Measurements from ENCODE around the gene DZANK1.
"Not testable (repeated sequence)": the region's sequence is repeated elsewhere in the genome, so short reads cannot be mapped to it uniquely, and the experiment has no call there.

Gene DZANK1

GRCh38 chr20:18377896-18378481 is 88.8 kb downstream of the DZANK1 start:
- no peaks in the 10 kb centered on the region for H3K4me1 ChIP-seq (ENCODE audit: control insufficient read depth, insufficient read depth, low read length)
- no peaks in the 10 kb centered on the region for H3K36me3 ChIP-seq (ENCODE audit: control insufficient read depth in 2 of 2, insufficient read depth in 2 of 2, low read length in 2 of 2)
- no peaks in the 10 kb centered on the region for H3K9me3 ChIP-seq (ENCODE audit: control insufficient read depth in 2 of 2, low read length in 2 of 2)
- H3K27me3 ChIP-seq (ENCODE audit: control insufficient read depth in 1 of 2, insufficient read depth in 2 of 2, low read length in 2 of 2), result no peaks in the 10 kb centered on the region
- H3K27ac ChIP-seq (ENCODE audit: low read length), result no peak overlapping the region
- H3K9ac ChIP-seq (ENCODE audit: low read length in 2 of 2), result no peak overlapping the region
- H3K4me3 ChIP-seq (ENCODE audit: low read length in 2 of 2), result no peak overlapping the region

- not testable (repeated sequence) for H3K36me3 ChIP-seq (ENCODE audit: control insufficient read depth in 2 of 2, insufficient read depth in 2 of 2, low read length in 2 of 2)
These were observed 91.3 kb downstream of the DZANK1 start for GRCh38 chr20:18375551-18375950.

GRCh38 chr20:18372296-18372695 is 94.5 kb downstream of the DZANK1 start:
- no peak overlapping the region for H3K9ac ChIP-seq (ENCODE audit: low read length in 2 of 2)
- H3K27ac ChIP-seq (ENCODE audit: low read length), result no peak overlapping the region

More at GRCh38 chr20:18375551-18375950, 91.3 kb downstream of the DZANK1 start:
- not testable (repeated sequence) for H3K9ac ChIP-seq (ENCODE audit: low read length in 2 of 2); H3K27ac ChIP-seq (ENCODE audit: low read length); H3K4me3 ChIP-seq (ENCODE audit: low read length in 2 of 2); H3K9me3 ChIP-seq (ENCODE audit: control insufficient read depth in 2 of 2, low read length in 2 of 2); H3K27me3 ChIP-seq (ENCODE audit: control insufficient read depth in 1 of 2, insufficient read depth in 2 of 2, low read length in 2 of 2); H3K4me1 ChIP-seq (ENCODE audit: control insufficient read depth, insufficient read depth, low read length)

DNA sequence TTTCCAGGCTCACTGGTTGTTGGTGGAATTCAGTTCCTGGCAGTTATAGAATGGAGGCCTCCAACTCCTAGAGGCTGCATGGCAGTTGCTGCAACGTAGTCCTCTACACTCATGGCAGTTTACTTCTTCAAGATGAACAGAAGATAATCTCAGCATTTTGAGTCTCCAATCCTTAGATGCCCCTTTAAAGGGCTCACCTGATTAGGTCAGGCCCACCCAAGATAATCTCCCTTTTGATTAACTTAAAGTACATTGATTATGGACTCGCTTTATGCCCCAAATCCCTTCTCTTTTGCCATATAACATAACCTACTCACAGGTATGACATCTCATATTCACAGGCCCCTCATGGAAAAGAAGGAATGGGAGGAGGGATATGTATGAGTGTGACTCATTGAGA is 102.1 kb downstream of the DZANK1 start:
- Histone ChIP-seq H3K27ac (ENCODE audit: low read length) (no peak overlapping the region), H3K4me3 (ENCODE audit: low read length in 2 of 2) (no peak overlapping the region), H3K9me3 (ENCODE audit: control insufficient read depth in 2 of 2, low read length in 2 of 2) (no peaks in the 10 kb centered on the region)

More at GRCh38 chr20:18372296-18372695, 94.5 kb downstream of the DZANK1 start:
- no peaks in the 10 kb centered on the region for H3K4me1 ChIP-seq (ENCODE audit: control insufficient read depth, insufficient read depth, low read length)
- no peaks in the 10 kb centered on the region for H3K9me3 ChIP-seq (ENCODE audit: control insufficient read depth in 2 of 2, low read length in 2 of 2)
- H3K36me3 ChIP-seq (ENCODE audit: control insufficient read depth in 2 of 2, insufficient read depth in 2 of 2, low read length in 2 of 2), result no peaks in the 10 kb centered on the region
- H3K27me3 ChIP-seq (ENCODE audit: control insufficient read depth in 1 of 2, insufficient read depth in 2 of 2, low read length in 2 of 2), result no peaks in the 10 kb centered on the region
- H3K4me3 ChIP-seq (ENCODE audit: low read length in 2 of 2), result no peak overlapping the region

GRCh38 chr20:18363708-18364107 is 103.1 kb downstream of the DZANK1 start:
- Histone ChIP-seq H3K9ac (ENCODE audit: low read length in 2 of 2) (no peak overlapping the region), H3K9me3 (ENCODE audit: control insufficient read depth in 2 of 2, low read length in 2 of 2) (no peaks in the 10 kb centered on the region), H3K4me1 (ENCODE audit: control insufficient read depth, insufficient read depth, low read length) (peaks cover 2% of the 10 kb centered on the region), H3K27me3 (ENCODE audit: control insufficient read depth in 1 of 2, insufficient read depth in 2 of 2, low read length in 2 of 2) (no peaks in the 10 kb centered on the region), H3K27ac (ENCODE audit: low read length) (no peak overlapping the region), H3K36me3 (ENCODE audit: control insufficient read depth in 2 of 2, insufficient read depth in 2 of 2, low read length in 2 of 2) (no peaks in the 10 kb centered on the region), H3K4me3 (ENCODE audit: low read length in 2 of 2) (no peak overlapping the region)

More for the DNA sequence above, 102.1 kb downstream of the DZANK1 start:
- no peaks in the 10 kb centered on the region for H3K36me3 ChIP-seq (ENCODE audit: control insufficient read depth in 2 of 2, insufficient read depth in 2 of 2, low read length in 2 of 2)
- H3K9ac ChIP-seq (ENCODE audit: low read length in 2 of 2), result no peak overlapping the region
- no peaks in the 10 kb centered on the region for H3K27me3 ChIP-seq (ENCODE audit: control insufficient read depth in 1 of 2, insufficient read depth in 2 of 2, low read length in 2 of 2)
- H3K4me1 ChIP-seq (ENCODE audit: control insufficient read depth, insufficient read depth, low read length), result peaks cover 2% of the 10 kb centered on the region

DNA sequence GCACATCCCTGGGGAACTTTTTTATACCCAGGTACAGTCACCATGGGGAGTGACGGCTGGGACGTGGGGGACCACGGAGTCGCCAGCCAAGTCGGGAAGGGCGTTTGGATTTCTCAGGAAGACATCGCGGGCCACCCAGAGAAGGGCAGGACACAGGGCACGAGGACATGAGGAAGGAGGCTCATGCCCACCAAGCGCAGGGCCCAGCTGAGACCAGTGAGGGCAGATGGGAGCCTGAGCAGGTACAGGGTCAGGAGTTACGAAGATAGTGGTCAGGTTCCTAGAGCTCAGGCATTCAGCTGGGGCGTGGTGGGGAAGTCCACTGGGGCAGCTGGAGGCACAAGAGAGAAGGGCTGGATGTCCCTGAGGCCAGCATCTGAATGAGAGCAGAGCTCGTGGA is 103.9 kb downstream of the DZANK1 start:
- no peak overlapping the region for H3K4me3 ChIP-seq (ENCODE audit: low read length in 2 of 2)
- H3K9me3 ChIP-seq (ENCODE audit: control insufficient read depth in 2 of 2, low read length in 2 of 2), result no peaks in the 10 kb centered on the region
- peaks cover 2% of the 10 kb centered on the region for H3K4me1 ChIP-seq (ENCODE audit: control insufficient read depth, insufficient read depth, low read length)
- H3K36me3 ChIP-seq (ENCODE audit: control insufficient read depth in 2 of 2, insufficient read depth in 2 of 2, low read length in 2 of 2), result no peaks in the 10 kb centered on the region
- H3K27ac ChIP-seq (ENCODE audit: low read length), result no peak overlapping the region
- no peak overlapping the region for H3K9ac ChIP-seq (ENCODE audit: low read length in 2 of 2)
- no peaks in the 10 kb centered on the region for H3K27me3 ChIP-seq (ENCODE audit: control insufficient read depth in 1 of 2, insufficient read depth in 2 of 2, low read length in 2 of 2)

DNA sequence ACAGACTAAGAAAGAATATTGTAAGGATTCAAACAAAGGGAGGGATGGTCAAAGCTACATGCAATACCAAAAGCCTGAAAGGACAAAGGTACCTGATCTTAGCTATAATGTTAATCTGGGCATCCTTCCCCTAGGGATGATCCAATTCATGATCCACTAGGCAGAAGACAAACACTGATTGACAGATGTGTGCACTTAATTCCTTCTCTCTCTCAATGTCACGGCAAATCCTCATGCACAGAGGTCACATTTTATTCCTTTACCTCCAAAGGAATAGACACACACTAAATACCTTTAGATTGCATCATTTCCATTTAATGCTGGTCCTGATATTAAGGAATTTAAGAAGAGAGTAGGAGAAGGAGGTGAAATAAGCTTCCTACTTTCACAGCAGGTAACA is 105.2 kb downstream of the DZANK1 start:
- H3K9me3 ChIP-seq (ENCODE audit: control insufficient read depth in 2 of 2, low read length in 2 of 2), result peaks cover 0 to 5% of the 10 kb centered on the region in 2 donors
- no peak overlapping the region for H3K27ac ChIP-seq (ENCODE audit: low read length)
- H3K9ac ChIP-seq (ENCODE audit: low read length in 2 of 2), result no peak overlapping the region
- H3K4me1 ChIP-seq (ENCODE audit: control insufficient read depth, insufficient read depth, low read length), result peaks cover 2% of the 10 kb centered on the region
- no peaks in the 10 kb centered on the region for H3K36me3 ChIP-seq (ENCODE audit: control insufficient read depth in 2 of 2, insufficient read depth in 2 of 2, low read length in 2 of 2)
- no peaks in the 10 kb centered on the region for H3K27me3 ChIP-seq (ENCODE audit: control insufficient read depth in 1 of 2, insufficient read depth in 2 of 2, low read length in 2 of 2)
- no peak overlapping the region for H3K4me3 ChIP-seq (ENCODE audit: low read length in 2 of 2)

DNA sequence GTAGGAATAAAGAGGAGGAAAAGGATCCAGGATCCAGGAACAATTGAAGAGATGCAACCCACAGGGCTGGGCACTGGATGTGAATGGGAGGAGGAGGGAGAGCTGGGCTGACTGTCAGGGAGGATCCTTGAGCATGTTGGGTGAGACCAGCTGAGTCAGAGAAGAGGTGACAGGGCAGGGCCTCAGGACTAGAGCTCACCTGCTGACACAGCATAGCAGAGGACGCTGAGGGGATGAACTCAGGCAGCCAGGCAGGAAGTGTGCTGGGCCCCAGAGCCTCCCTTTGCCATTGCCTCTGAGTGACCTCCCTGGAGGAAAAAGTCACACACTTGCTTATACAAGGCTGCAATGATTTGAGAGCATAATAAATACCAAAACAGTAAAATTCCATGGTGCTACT is 106.2 kb downstream of the DZANK1 start:
- peaks cover 2% of the 10 kb centered on the region for H3K4me1 ChIP-seq (ENCODE audit: control insufficient read depth, insufficient read depth, low read length)
- H3K36me3 ChIP-seq (ENCODE audit: control insufficient read depth in 2 of 2, insufficient read depth in 2 of 2, low read length in 2 of 2), result no peaks in the 10 kb centered on the region
- H3K27ac ChIP-seq (ENCODE audit: low read length), result no peak overlapping the region
- H3K4me3 ChIP-seq (ENCODE audit: low read length in 2 of 2), result no peak overlapping the region
- H3K27me3 ChIP-seq (ENCODE audit: control insufficient read depth in 1 of 2, insufficient read depth in 2 of 2, low read length in 2 of 2), result no peaks in the 10 kb centered on the region
- H3K9ac ChIP-seq (ENCODE audit: low read length in 2 of 2), result no peak overlapping the region
- H3K9me3 ChIP-seq (ENCODE audit: control insufficient read depth in 2 of 2, low read length in 2 of 2), result peaks cover 0 to 5% of the 10 kb centered on the region in 2 donors

- Histone ChIP-seq H3K27ac (ENCODE audit: low read length) (no peak overlapping the region), H3K27me3 (ENCODE audit: control insufficient read depth in 1 of 2, insufficient read depth in 2 of 2, low read length in 2 of 2) (no peaks in the 10 kb centered on the region)
These were observed 107.0 kb downstream of the DZANK1 start for GRCh38 chr20:18359854-18360253.

DNA sequence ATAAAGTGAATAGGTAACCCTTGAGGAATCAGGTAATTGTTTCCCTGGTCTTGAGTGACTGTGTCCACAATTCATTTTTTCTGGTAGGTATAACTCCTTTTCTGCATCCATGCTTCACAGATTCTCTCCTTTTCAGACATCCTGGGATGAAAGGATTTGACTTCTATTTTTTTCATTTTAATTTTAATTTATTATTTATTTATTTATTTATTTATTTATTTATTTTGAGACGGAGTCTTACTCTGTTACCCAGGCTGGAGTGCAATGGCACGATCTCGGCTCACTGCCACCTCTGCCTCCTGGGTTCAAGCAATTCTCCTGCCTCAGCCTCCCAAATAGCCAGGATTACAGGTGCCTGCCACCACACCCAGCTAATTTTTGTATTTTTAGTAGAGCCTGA is 117.1 kb downstream of the DZANK1 start:
- H3K27me3 ChIP-seq (ENCODE audit: control insufficient read depth in 1 of 2, insufficient read depth in 2 of 2, low read length in 2 of 2); H3K9ac ChIP-seq (ENCODE audit: low read length in 2 of 2); H3K36me3 ChIP-seq (ENCODE audit: control insufficient read depth in 2 of 2, insufficient read depth in 2 of 2, low read length in 2 of 2); H3K9me3 ChIP-seq (ENCODE audit: control insufficient read depth in 2 of 2, low read length in 2 of 2); H3K4me1 ChIP-seq (ENCODE audit: control insufficient read depth, insufficient read depth, low read length); H3K4me3 ChIP-seq (ENCODE audit: low read length in 2 of 2); H3K27ac ChIP-seq (ENCODE audit: low read length): not testable (repeated sequence)

More at GRCh38 chr20:18359854-18360253, 107.0 kb downstream of the DZANK1 start:
- Histone ChIP-seq H3K4me1 (ENCODE audit: control insufficient read depth, insufficient read depth, low read length) (peaks cover 2% of the 10 kb centered on the region), H3K36me3 (ENCODE audit: control insufficient read depth in 2 of 2, insufficient read depth in 2 of 2, low read length in 2 of 2) (no peaks in the 10 kb centered on the region), H3K9ac (ENCODE audit: low read length in 2 of 2) (no peak overlapping the region), H3K9me3 (ENCODE audit: control insufficient read depth in 2 of 2, low read length in 2 of 2) (peaks cover 0 to 5% of the 10 kb centered on the region in 2 donors), H3K4me3 (ENCODE audit: low read length in 2 of 2) (no peak overlapping the region)
